Prostate gland (tissue), 2 donors: ENCODE results near the gene NAA38. TPM values are rescaled to one million over a fixed set of nuclear protein-coding genes. Genes with fewer than 3 reads are reported as not detected.

ENCODE experiments used
- DNase-seq: peaks from one replicate; pipeline ENCODE4 v3.0.0-alpha.2; 2019; ENCODE audit warnings: low spot score
- H3K27ac ChIP-seq, 2 donors: fragments of 200-600 bp; sonication (generic); 2 replicates each; pipeline ENCODE4 v1.5.1; 2017 to 2019
- H3K27me3 ChIP-seq: fragments of 200-600 bp; sonication (generic); replicated peaks from 2 replicates; pipeline ENCODE4 v1.5.1; 2019; ENCODE audit not compliant: insufficient read depth
- H3K36me3 ChIP-seq, 2 donors: fragments of 200-600 bp; sonication (generic); 1 replicate in 1 of 2; 2 replicates in 1 of 2; pipeline versions ENCODE4 v1.5.1 to v1.8.1; 2017 to 2019
- H3K4me1 ChIP-seq: fragments of 200-600 bp; sonication (generic); replicated peaks from 2 replicates; pipeline ENCODE4 v1.5.1; 2019
- H3K4me3 ChIP-seq, 2 donors: fragments of 200-600 bp; sonication (generic); 2 replicates each; pipeline ENCODE4 v1.5.1; 2017 to 2019
- H3K9me3 ChIP-seq: fragments of 200-600 bp; sonication (generic); 2 replicates; pipeline ENCODE4 v1.5.1; 2017
- POLR2A ChIP-seq: fragments of 450-650 bp; IDR thresholded peaks from one replicate; pipeline ENCODE4 v1.6.1; 2016; ENCODE audit warnings: antibody characterized with exemption, mild to moderate bottlenecking
- POLR2AphosphoS5 ChIP-seq: sonication (generic); formaldehyde crosslinking; IDR thresholded peaks from one replicate; pipeline ENCODE4 v1.6.1; 2017; ENCODE audit warnings: antibody characterized with exemption
- WGBS: methylation state at CpG from one replicate; pipeline ENCODE4 v1.1.5; 2018; 5-methylcytosine and 5-hydroxymethylcytosine counted together
- intact Hi-C: fragments of 100-400 bp; cut with DNase I; formaldehyde crosslinking; loops from one replicate; pipeline ENCODE4 v1.14.2; 2022
- total RNA-seq, 2 donors: library from RNA; depleted of rRNA; stranded (reverse); fragments of >200 nt; gene quantifications; one replicate each; pipeline ENCODE4 v1.1.0, GENCODE V29; 2016
- TF ChIP-seq, protein P1 (sequence below), 4 experiments: fragments of 200-600 bp in 2 of 4; fragments of 450-650 bp in 2 of 4; sonication (generic) in 2 of 4; IDR thresholded peaks; 1 replicate in 3 of 4; 2 replicates in 1 of 4; pipeline ENCODE4 v1.5.1; 2016 to 2019; ENCODE audit warnings: antibody characterized with exemption in 4 of 4, mild to moderate bottlenecking in 2 of 4, moderate library complexity in 2 of 4

NAA38 gene
- total RNA-seq, 2 donors from 2014 or later = 74.6 to 163 TPM

DNA sequence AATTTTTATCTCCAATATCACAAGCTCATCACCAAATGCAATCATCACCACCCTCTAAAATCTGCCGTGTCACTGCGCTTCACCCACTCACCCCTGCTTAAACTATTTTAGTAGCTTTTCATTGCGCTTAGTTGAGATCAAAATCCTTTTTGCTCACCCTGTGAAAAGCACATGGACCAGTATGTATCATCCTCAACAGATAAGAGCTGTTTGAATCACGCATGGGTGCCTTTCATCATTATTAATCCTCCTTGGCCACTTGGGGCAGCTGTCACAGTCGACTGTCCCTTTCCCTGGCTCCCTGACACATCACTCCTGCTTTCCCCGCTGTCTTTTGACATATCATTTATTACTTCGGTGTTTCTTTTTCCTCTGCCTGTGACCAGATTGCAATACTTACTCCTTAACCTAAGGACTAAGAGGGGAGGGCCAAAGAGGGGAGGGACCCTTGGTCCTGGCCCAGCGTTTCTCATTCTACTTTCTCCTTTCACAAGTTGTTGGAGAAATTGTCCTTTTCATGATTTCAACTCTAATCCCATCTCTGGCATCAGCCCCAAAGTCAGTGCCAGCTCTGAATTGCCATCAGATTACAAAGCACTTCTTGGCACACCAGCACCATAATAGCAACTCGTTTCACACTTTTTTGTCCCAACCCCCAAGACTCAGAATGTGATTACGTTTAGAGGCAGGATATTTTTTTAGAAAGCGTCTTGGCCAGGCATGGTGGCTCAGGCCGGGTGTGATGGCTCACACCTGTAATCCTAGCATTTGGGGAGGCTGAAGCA lies 32.0 kb downstream of the NAA38 start:
- Histone ChIP-seq H3K36me3 (no peaks in the 10 kb centered on the region), H3K27me3 (no peaks in the 10 kb centered on the region), H3K9me3 (no peaks in the 10 kb centered on the region), H3K27ac (no peak overlapping the region), H3K4me1 (no peaks in the 10 kb centered on the region), H3K4me3 (no peak overlapping the region)
- WGBS = 26% methylated on average over 12 of the region's 12 CpGs
- intact Hi-C loops = no loop called here
- TF ChIP-seq POLR2AphosphoS5 (peak; percentile 15), POLR2A (no peak)
- no peak for DNase-seq

GRCh38 chr17:7824021-7824924 lies 33.1 kb downstream of the NAA38 start:
- WGBS = 78% methylated on average over 9 of the region's 9 CpGs
- H3K4me3 ChIP-seq = no peak overlapping the region
- H3K27ac ChIP-seq = no peak overlapping the region
- no peak for DNase-seq
- TF ChIP-seq, protein P1, sequence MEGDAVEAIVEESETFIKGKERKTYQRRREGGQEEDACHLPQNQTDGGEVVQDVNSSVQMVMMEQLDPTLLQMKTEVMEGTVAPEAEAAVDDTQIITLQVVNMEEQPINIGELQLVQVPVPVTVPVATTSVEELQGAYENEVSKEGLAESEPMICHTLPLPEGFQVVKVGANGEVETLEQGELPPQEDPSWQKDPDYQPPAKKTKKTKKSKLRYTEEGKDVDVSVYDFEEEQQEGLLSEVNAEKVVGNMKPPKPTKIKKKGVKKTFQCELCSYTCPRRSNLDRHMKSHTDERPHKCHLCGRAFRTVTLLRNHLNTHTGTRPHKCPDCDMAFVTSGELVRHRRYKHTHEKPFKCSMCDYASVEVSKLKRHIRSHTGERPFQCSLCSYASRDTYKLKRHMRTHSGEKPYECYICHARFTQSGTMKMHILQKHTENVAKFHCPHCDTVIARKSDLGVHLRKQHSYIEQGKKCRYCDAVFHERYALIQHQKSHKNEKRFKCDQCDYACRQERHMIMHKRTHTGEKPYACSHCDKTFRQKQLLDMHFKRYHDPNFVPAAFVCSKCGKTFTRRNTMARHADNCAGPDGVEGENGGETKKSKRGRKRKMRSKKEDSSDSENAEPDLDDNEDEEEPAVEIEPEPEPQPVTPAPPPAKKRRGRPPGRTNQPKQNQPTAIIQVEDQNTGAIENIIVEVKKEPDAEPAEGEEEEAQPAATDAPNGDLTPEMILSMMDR (IDR thresholded peaks at IDR 0.05) = no peak
- TF ChIP-seq POLR2AphosphoS5 (no peak), POLR2A (no peak)
- intact Hi-C loops = no loop called here
- no peaks in the 10 kb centered on the region for H3K4me1 ChIP-seq
- no peaks in the 10 kb centered on the region for H3K36me3 ChIP-seq
- no peaks in the 10 kb centered on the region for H3K27me3 ChIP-seq
- H3K9me3 ChIP-seq = no peaks in the 10 kb centered on the region

DNA sequence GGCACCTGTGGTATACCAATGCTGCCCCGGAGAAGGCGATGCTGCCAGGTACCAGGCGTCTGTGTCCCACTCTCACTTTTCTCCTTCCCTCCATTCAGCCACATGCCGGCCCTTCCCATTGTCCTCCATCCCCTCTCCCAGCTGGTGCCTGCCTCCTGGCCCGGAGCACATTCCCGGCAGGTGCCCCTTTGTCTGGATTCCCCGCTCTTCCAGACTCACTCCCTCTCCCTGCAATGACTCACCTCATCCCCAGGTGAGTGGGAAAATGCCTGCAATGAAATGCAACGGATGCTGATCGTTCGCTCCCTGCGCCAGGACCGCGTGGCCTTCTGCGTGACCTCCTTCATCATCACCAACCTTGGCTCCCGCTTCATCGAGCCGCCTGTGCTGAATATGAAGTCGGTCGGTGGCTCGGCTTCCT lies 33.8 kb downstream of the NAA38 start:
- no peak overlapping the region for H3K4me3 ChIP-seq
- no peaks in the 10 kb centered on the region for H3K4me1 ChIP-seq
- H3K9me3 ChIP-seq = no peaks in the 10 kb centered on the region
- intact Hi-C loops = loop anchor here (2.0 kb wide), 1 partner anchor 27 kb away; no protein-coding TSS in a partner anchor
- WGBS = 87% methylated on average over 20 of the region's 20 CpGs
- no peaks in the 10 kb centered on the region for H3K36me3 ChIP-seq
- H3K27ac ChIP-seq = no peak overlapping the region
- H3K27me3 ChIP-seq = no peaks in the 10 kb centered on the region
- DNase-seq = no peak
- TF ChIP-seq POLR2AphosphoS5 (no peak), POLR2A (no peak)
- TF ChIP-seq, protein P1 (IDR thresholded peaks at IDR 0.05) = no peak

- H3K27me3 ChIP-seq = no peaks in the 10 kb centered on the region
- H3K4me3 ChIP-seq = no peak overlapping the region
- TF ChIP-seq POLR2AphosphoS5 (no peak), POLR2A (no peak)
- H3K36me3 ChIP-seq = no peaks in the 10 kb centered on the region
- no peak overlapping the region for H3K27ac ChIP-seq
- no peaks in the 10 kb centered on the region for H3K9me3 ChIP-seq
- intact Hi-C loops = loop anchor here (2.0 kb wide), 1 partner anchor 29 kb away; no protein-coding TSS in a partner anchor
- no peak for DNase-seq
- H3K4me1 ChIP-seq = no peaks in the 10 kb centered on the region
- 76% methylated on average over 14 of the region's 14 CpGs for WGBS
Measured at GRCh38 chr17:7822126-7822525, 35.2 kb downstream of the NAA38 start.

DNA sequence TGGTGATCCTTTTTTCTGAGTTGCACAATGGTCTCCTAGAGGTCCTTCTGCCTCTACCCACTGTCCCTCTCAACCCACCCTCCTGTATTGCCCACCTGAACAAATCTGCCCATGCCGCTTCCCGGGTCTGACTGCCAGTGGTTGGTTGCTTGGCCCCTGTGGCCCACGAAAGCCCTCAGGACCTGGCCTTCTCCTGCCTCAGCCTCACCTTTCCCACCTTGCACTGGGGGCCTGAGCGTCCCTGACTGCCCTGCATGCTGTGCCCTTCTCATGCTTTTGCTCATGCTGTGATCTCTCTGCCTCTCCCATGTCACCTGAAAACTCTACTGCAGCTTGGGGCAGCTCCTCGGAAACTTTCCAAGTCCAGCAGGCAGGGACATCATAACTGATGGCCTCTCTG lies 37.1 kb downstream of the NAA38 start:
- Histone ChIP-seq H3K9me3 (no peaks in the 10 kb centered on the region), H3K27me3 (no peaks in the 10 kb centered on the region), H3K36me3 (no peaks in the 10 kb centered on the region), H3K27ac (no peak overlapping the region), H3K4me3 (no peak overlapping the region), H3K4me1 (no peaks in the 10 kb centered on the region)
- WGBS = 75% methylated on average over 5 of the region's 5 CpGs
- no peak for DNase-seq
- TF ChIP-seq POLR2A (no peak), POLR2AphosphoS5 (no peak)
- TF ChIP-seq, protein P1 (IDR thresholded peaks at IDR 0.05) = no peak
- intact Hi-C loops = no loop called here
